Fibroblast of mammary gland (primary cell): Measurements from ENCODE around the gene SCN3A.
A peak's percentile ranks its signal among the peaks of the same experiment; 100 is the strongest.

Source experiments
- DNase-seq: peaks from one replicate; pipeline ENCODE4 v3.0.0-alpha.2; 2010; ENCODE audit warnings: low read depth
- H3K4me3 ChIP-seq: 2 replicates; pipeline ENCODE4 v1.5.1; 2011; ENCODE audit warnings: low read depth, mild to moderate bottlenecking, low read length, moderate library complexity; ENCODE audit not compliant: control insufficient read depth
- TF ChIP-seq, protein P1 (sequence below): conservative IDR thresholded peaks from 2 replicates; pipeline ENCODE4 v1.5.1; 2011; ENCODE audit warnings: low read depth, low read length, inconsistent platforms; ENCODE audit not compliant: control insufficient read depth, insufficient read depth

Gene SCN3A

DNA sequence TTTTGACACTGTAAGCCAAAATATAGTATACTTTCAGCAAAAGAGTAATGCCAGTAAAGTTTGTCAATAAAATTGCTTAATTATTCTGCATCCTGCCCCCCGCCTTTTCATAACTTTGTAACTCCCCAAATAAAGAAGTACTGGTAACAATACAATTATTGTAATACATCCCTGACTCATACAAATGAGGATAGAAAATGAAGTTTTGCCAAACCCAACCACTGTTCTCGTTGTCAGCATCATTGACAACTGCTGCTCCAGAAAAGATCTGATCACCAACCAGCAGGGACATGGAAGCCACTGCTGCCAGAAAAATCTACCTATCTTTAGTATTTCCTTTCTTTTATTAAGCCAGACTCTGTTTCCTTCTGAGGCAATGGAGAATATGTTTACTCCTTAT, 27.1 kb downstream of the SCN3A start:
- TF ChIP-seq, protein P1, sequence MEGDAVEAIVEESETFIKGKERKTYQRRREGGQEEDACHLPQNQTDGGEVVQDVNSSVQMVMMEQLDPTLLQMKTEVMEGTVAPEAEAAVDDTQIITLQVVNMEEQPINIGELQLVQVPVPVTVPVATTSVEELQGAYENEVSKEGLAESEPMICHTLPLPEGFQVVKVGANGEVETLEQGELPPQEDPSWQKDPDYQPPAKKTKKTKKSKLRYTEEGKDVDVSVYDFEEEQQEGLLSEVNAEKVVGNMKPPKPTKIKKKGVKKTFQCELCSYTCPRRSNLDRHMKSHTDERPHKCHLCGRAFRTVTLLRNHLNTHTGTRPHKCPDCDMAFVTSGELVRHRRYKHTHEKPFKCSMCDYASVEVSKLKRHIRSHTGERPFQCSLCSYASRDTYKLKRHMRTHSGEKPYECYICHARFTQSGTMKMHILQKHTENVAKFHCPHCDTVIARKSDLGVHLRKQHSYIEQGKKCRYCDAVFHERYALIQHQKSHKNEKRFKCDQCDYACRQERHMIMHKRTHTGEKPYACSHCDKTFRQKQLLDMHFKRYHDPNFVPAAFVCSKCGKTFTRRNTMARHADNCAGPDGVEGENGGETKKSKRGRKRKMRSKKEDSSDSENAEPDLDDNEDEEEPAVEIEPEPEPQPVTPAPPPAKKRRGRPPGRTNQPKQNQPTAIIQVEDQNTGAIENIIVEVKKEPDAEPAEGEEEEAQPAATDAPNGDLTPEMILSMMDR = no peak

DNA sequence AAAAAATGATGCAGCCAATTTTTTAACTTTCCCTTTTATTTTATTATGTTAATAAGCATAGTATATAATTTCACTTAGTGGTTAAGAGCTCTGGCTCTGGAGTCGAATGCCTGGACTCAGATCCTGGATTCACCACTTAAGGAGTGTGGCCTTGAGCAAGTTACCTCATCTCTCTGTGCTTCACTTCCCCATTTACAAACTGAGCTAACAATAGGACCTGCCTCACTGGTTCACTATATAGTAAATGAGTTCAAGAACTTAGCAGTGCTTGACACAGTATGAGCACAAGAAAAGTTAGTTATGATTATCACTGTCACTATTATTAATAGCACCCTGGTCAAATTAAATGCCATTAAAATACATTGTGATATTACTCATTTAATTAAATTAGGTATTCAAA, 30.6 kb downstream of the SCN3A start:
- no peak overlapping the region for H3K4me3 ChIP-seq
- TF ChIP-seq, protein P1 = no peak
- no peak for DNase-seq

More for the DNA sequence above, 27.1 kb downstream of the SCN3A start:
- DNase-seq = no peak
- no peak overlapping the region for H3K4me3 ChIP-seq

DNA sequence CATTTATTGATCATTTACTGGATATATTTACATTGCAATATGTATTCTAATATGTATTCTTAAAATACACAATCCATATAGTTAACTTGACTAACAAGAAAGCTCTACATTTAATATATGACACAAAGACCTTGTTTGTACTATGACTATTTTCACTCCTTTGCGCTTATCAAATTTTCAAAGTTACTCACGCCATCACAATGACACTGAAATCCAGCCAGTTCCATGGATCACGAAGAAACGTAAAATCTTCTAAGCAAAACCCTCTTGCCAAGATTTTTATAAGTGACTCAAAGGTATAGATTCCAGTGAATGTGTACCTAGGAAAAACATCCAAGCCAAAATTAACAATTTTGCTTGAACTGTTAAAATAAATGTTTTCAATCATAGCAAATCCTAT, 39.6 kb downstream of the SCN3A start:
- no peak for DNase-seq
- TF ChIP-seq, protein P1 = no peak
- H3K4me3 ChIP-seq = no peak overlapping the region

DNA sequence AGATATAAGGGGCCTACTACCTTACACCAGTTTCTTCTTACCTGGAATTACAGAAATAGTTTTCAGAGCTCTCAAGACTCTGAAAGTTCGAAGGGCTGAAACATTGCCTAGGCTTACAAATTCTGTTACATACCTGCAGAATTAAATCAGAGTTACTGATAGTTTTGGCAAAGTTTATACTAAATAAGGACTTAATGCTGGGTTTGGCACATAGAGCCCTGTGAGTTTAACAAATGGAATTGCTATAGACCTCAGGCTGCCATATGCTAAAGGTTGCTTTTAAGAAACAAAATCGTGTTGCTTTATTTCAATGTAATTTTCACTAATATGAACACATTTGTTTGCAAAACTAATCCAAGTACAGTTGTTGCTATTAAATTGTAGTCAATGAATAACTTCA, 40.1 kb downstream of the SCN3A start:
- TF ChIP-seq, protein P1 = no peak
- peak; percentile 13 for DNase-seq
- H3K4me3 ChIP-seq = no peak overlapping the region

DNA sequence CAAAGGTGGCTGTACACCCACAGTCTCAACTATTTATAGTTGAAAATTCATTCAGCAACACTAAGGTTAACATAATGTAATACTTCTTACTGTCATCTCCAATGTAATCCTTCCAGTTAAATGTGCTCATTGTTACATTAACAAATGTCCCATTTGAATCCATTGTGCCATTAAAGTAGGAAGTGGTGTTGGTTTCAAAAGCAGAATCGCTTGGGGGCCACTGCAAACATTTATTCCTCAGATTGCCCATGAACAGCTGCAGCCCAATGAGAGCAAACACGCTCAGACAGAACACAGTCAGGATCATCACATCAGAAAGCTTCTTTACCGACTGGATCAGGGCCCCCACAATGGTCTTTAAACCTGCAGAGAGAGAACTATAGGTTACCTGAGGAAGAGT, 41.4 kb downstream of the SCN3A start:
- TF ChIP-seq, protein P1 = no peak
- no peak for DNase-seq
- no peak overlapping the region for H3K4me3 ChIP-seq

DNA sequence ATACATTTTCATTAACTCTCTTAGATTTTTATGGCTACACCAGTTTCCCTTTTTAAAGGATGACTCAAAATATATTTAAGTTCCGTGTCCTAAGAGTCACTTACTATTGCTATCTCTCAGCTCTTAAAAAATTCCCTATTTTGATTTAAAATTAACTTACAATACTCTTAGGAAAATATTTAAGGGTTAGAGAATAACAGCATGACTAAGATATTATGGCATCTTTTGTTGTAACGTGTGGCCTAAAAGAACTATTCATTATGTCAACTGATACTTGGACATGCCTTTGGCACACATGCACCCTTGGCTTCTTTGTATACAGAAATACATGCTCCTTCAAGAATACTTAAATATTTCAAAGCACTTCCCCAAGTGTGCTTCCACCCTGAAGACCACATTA, 42.3 kb downstream of the SCN3A start:
- no peak overlapping the region for H3K4me3 ChIP-seq
- TF ChIP-seq, protein P1 = no peak
- DNase-seq = peak; percentile 18

DNA sequence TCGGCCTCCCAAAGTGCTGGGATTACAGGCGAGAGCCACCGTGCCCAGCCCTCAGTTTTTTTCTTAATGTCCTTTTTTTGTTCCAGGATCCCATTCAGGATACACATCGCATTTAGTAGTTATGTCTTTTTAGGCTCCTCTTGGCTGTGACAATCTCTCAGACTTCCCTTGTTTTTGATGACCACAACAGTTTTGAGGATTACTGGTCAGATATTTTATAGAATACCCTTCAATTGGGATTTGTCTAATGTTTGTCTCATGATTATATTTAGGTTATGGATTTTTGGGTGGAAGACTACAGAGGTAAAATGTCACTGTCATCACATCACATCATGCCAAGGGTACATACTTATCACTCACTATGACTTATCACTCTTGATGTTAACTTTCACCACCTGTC, 46.7 kb downstream of the SCN3A start:
- H3K4me3 ChIP-seq = no peak overlapping the region
- TF ChIP-seq, protein P1 = no peak
- no peak for DNase-seq
